CD4-positive, alpha-beta T cell treated with Interleukin-10 for 1 hour (primary cell): ENCODE measurements around the gene FAM184B.

ENCODE experiments used
- DNase-seq: peaks from one replicate; pipeline ENCODE4 v3.0.0-alpha.2; 2020

Gene FAM184B

GRCh38 chr4:17781300-17782287 lies at the start of gene FAM184B:
FAM184B (minus strand) TSS chr4:17781621; CDS start chr4:17781299, 322 bp downstream.
- DNase-seq, result no peak

- DNase-seq, result no peak
These were observed 42.6 kb upstream of the FAM184B start for GRCh38 chr4:17823871-17824669.

- DNase-seq, result peak; percentile 68
These were observed 35.6 kb upstream of the FAM184B start for GRCh38 chr4:17817027-17817426.

- no peak for DNase-seq
These were observed 34.7 kb upstream of the FAM184B start for GRCh38 chr4:17816142-17816541.

GRCh38 chr4:17814140-17814539 lies 32.7 kb upstream of the FAM184B start:
- DNase-seq, result no peak

GRCh38 chr4:17812801-17813200 lies 31.4 kb upstream of the FAM184B start:
- DNase-seq, result no peak

GRCh38 chr4:17812125-17812524 lies 30.7 kb upstream of the FAM184B start:
- DNase-seq, result no peak

GRCh38 chr4:17811078-17811603 lies 29.7 kb upstream of the FAM184B start:
- DNase-seq, result no peak

GRCh38 chr4:17810260-17811077 lies 29.0 kb upstream of the FAM184B start, which contains the start of the genes DCAF16 and NCAPG:
DCAF16 (minus strand) TSS chr4:17810757; CDS start chr4:17804141, 6,616 bp downstream.
NCAPG (plus strand) TSS chr4:17810979; CDS start chr4:17811078, 99 bp downstream.
- DNase-seq, result peak; percentile 99

GRCh38 chr4:17809667-17810066 lies 28.2 kb upstream of the FAM184B start:
- DNase-seq, result peak; percentile 21

- no peak for DNase-seq
These were observed 26.0 kb upstream of the FAM184B start for GRCh38 chr4:17807446-17807845.

- no peak for DNase-seq
These were observed 24.2 kb upstream of the FAM184B start for GRCh38 chr4:17805580-17806155.

GRCh38 chr4:17797808-17798207 lies 16.4 kb upstream of the FAM184B start:
- no peak for DNase-seq

GRCh38 chr4:17794730-17795129 lies 13.3 kb upstream of the FAM184B start:
- DNase-seq, result no peak

- no peak for DNase-seq
These were observed 7.5 kb upstream of the FAM184B start for GRCh38 chr4:17788956-17789355.

GRCh38 chr4:17787315-17787714 lies 5.9 kb upstream of the FAM184B start:
- no peak for DNase-seq

- DNase-seq, result no peak
These were observed 5.1 kb upstream of the FAM184B start for GRCh38 chr4:17786567-17786966.

- no peak for DNase-seq
These were observed 4.4 kb upstream of the FAM184B start for GRCh38 chr4:17785858-17786257.

- no peak for DNase-seq
These were observed 721 bp downstream of the FAM184B start for GRCh38 chr4:17780501-17781299.

GRCh38 chr4:17778431-17778830 lies 3.0 kb downstream of the FAM184B start:
- no peak for DNase-seq

GRCh38 chr4:17773135-17773698 lies 8.2 kb downstream of the FAM184B start:
- no peak for DNase-seq
